ENCODE data around the gene C4orf46.

GRCh38 chr4:158624889-158625478 lies 46.7 kb downstream of the C4orf46 start:
- TF ChIP-seq REST (IDR thresholded peaks at IDR 0.05; ENCODE audit: low read depth, low read length) (no peak), ZBTB33 (IDR thresholded peaks at IDR 0.05) (no peak), CTCF (IDR thresholded peaks at IDR 0.05 in 2 of 3, conservative IDR thresholded peaks at IDR 0.05 in 1 of 3; ENCODE audit: control insufficient read depth in 2 of 3, extremely low read depth in 1 of 3, insufficient read depth in 1 of 3, low read depth in 3 of 3, low read length in 3 of 3) (peak; percentile 62 to 76 (median 68)), TARDBP (IDR thresholded peaks at IDR 0.05; ENCODE audit: borderline replicate concordance) (no peak), SRF (IDR thresholded peaks at IDR 0.05; ENCODE audit: low read depth in 2 of 2, low read length in 2 of 2) (no peak), NFYB (IDR thresholded peaks at IDR 0.05; ENCODE audit: insufficient read depth, low read depth, low read length) (no peak), ETV6 (conservative IDR thresholded peaks at IDR 0.05 in 1 of 2, IDR thresholded peaks at IDR 0.05 in 1 of 2; ENCODE audit: borderline replicate concordance in 1 of 2, low read depth in 1 of 2) (no peak), POLR2A (IDR thresholded peaks at IDR 0.05; ENCODE audit: low read depth, low read length) (no peak), JUND (IDR thresholded peaks at IDR 0.05; ENCODE audit: low read depth, low read length) (no peak), CBX5 (IDR thresholded peaks at IDR 0.05; ENCODE audit: low read depth) (no peak), NBN (IDR thresholded peaks at IDR 0.05) (no peak), CREB1 (IDR thresholded peaks at IDR 0.05; ENCODE audit: low read depth) (no peak), BCLAF1 (IDR thresholded peaks at IDR 0.05) (no peak), USF2 (IDR thresholded peaks at IDR 0.05; ENCODE audit: borderline replicate concordance, low read depth, low read length) (no peak)

Measured in GM12878 (cell line).